Naive thymus-derived CD4-positive, alpha-beta T cell (primary cell): Measurements from ENCODE around the gene CREB3. TPM values are rescaled to one million over a fixed set of nuclear protein-coding genes. Genes with fewer than 3 reads are reported as not detected.

Experiments used
- ATAC-seq: fragments of 150-1000 bp; cut with Tn5 transposase; 2 replicates; pipeline ENCODE4 v1.10.0; 2021; ENCODE audit warnings: mild to moderate bottlenecking, moderate library complexity
- CTCF ChIA-PET: fragments of 350-600 bp; sonication (Branson Sonifier 250); formaldehyde crosslinking; loops from one replicate; lab custom pipeline; 2021; ENCODE audit warnings: antibody characterized with exemption; lab: Charles Lee
- POLR2A ChIA-PET: fragments of 350-600 bp; sonication (Branson Sonifier 250); formaldehyde crosslinking; loops from one replicate; lab custom pipeline; 2021; ENCODE audit warnings: antibody characterized with exemption, inconsistent platforms; lab: Charles Lee
- DNase-seq, 9 donors: peaks; one replicate each; pipeline versions ENCODE4 v3.0.0 to v3.0.0-alpha.2; 2020 to 2022; ENCODE audit warnings: mixed read lengths in 1 of 9
- H3K27ac ChIP-seq: one replicate; pipeline ENCODE4 v1.7.0; 2013; ENCODE audit warnings: mild to moderate bottlenecking, low read depth, low read length, moderate library complexity
- H3K27me3 ChIP-seq, 2 donors: one replicate each; pipeline ENCODE4 v1.7.0; 2013; ENCODE audit warnings: low read length in 2 of 2, mild to moderate bottlenecking in 2 of 2, moderate library complexity in 2 of 2; ENCODE audit not compliant: control insufficient read depth in 2 of 2, insufficient read depth in 2 of 2
- H3K36me3 ChIP-seq, 3 experiments: 1 replicate in 2 of 3; 2 replicates in 1 of 3; pipeline ENCODE4 v1.7.0; 2013; ENCODE audit warnings: low read length in 3 of 3, mild to moderate bottlenecking in 3 of 3, moderate library complexity in 1 of 3; ENCODE audit not compliant: insufficient read depth in 3 of 3, control insufficient read depth in 2 of 3
- H3K4me1 ChIP-seq, 2 donors: one replicate each; pipeline ENCODE4 v1.7.0; 2013; ENCODE audit warnings: low read length in 2 of 2, mild to moderate bottlenecking in 2 of 2, moderate library complexity in 1 of 2; ENCODE audit not compliant: control insufficient read depth in 2 of 2, insufficient read depth in 2 of 2
- H3K4me3 ChIP-seq: 2 replicates; pipeline ENCODE4 v1.7.0; 2013; ENCODE audit warnings: mild to moderate bottlenecking, low read length
- H3K9me3 ChIP-seq, 3 experiments: 1 replicate in 2 of 3; 2 replicates in 1 of 3; pipeline ENCODE4 v1.7.0; 2013; ENCODE audit warnings: low read length in 3 of 3; ENCODE audit not compliant: control insufficient read depth in 2 of 3
- H3K27ac Mint-ChIP-seq, 9 donors: one replicate each; pipeline ENCODE4 v1.8.0; 2020 to 2022; ENCODE audit warnings: mixed read lengths in 9 of 9, mild to moderate bottlenecking in 8 of 9, moderate library complexity in 5 of 9, inconsistent platforms in 2 of 9
- H3K27me3 Mint-ChIP-seq, 5 donors: one replicate each; pipeline ENCODE4 v1.8.0; 2021 to 2022; ENCODE audit warnings: mixed read lengths in 5 of 5, mild to moderate bottlenecking in 1 of 5
- H3K36me3 Mint-ChIP-seq, 5 donors: one replicate each; pipeline ENCODE4 v1.8.0; 2020 to 2022; ENCODE audit warnings: mixed read lengths in 5 of 5, mild to moderate bottlenecking in 3 of 5, inconsistent platforms in 1 of 5
- H3K4me1 Mint-ChIP-seq, 7 donors: one replicate each; pipeline ENCODE4 v1.8.0; 2020 to 2022; ENCODE audit warnings: mixed read lengths in 7 of 7, mild to moderate bottlenecking in 3 of 7, inconsistent platforms in 1 of 7
- H3K4me3 Mint-ChIP-seq, 10 donors: one replicate each; pipeline ENCODE4 v1.8.0; 2020 to 2022; ENCODE audit warnings: mild to moderate bottlenecking in 10 of 10, mixed read lengths in 10 of 10, moderate library complexity in 6 of 10, inconsistent platforms in 2 of 10
- H3K9me3 Mint-ChIP-seq, 11 donors: one replicate each; pipeline ENCODE4 v1.8.0; 2020 to 2022; ENCODE audit warnings: mixed read lengths in 11 of 11, mild to moderate bottlenecking in 4 of 11, inconsistent platforms in 1 of 11, moderate library complexity in 1 of 11
- intact Hi-C, 2 donors: fragments of 100-400 bp; cut with micrococcal nuclease; formaldehyde crosslinking; loops; one replicate each; pipeline ENCODE4 v1.15.1; 2023
- polyA plus RNA-seq, 2 donors: library from polyadenylated mRNA; unstranded; fragments of 300-500 nt; fragmentation: Illumina TruSeq; gene quantifications; one replicate each; pipeline ENCODE4 v1.2.3, GENCODE V29; 2021
- total RNA-seq, 6 experiments: library from RNA in 5 of 6; stranded (reverse) in 5 of 6; gene quantifications; 1 replicate in 5 of 6; 2 replicates in 1 of 6; pipeline ENCODE4 v1.2.3 and lab custom pipeline; 2021 to 2026

Gene CREB3
- total and polyA plus RNA-seq, 7 experiments from 2014 or later, result 13.4 to 40.2 (median 21.6) TPM

DNA sequence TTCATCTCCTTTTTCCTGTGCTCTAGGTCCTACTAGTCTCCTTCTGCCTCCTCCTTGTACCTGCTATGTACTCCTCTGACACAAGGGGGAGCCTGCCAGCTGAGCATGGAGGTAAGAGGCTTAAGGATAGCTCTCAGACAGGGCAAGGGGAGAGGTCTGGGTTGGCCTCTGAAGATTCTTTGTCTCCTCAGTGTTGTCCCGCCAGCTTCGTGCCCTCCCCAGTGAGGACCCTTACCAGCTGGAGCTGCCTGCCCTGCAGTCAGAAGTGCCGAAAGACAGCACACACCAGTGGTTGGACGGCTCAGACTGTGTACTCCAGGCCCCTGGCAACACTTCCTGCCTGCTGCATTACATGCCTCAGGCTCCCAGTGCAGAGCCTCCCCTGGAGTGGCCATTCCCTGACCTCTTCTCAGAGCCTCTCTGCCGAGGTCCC lies 3.8 kb downstream of the CREB3 start:
- no peaks in the 10 kb centered on the region for H3K27me3 ChIP-seq
- H3K36me3 ChIP-seq, result peaks cover 5 to 60% (median 8%) of the 10 kb centered on the region in 3 experiments
- DNase-seq (peak; percentile 27 to 75 (median 73)), ATAC-seq (peak; percentile 28)
- H3K9me3 Mint-ChIP-seq, result peaks cover 0 to 2% (median 0%) of the 10 kb centered on the region in 11 donors
- H3K9me3 ChIP-seq, result no peaks in the 10 kb centered on the region
- H3K27ac Mint-ChIP-seq, result peak overlapping the region in 6 of 9 donors; percentile 1 to 81 (median 29)
- no peak overlapping the region for H3K27ac ChIP-seq
- intact Hi-C loops, result loop anchor here (1.0 to 10.0 kb wide), 8 partner anchors 12 to 1071 kb away; partner anchors contain the start of genes CCL27 (in 1 of the 2), GBA2 (in 1 of the 2) and RGP1 (in 1 of the 2)
- H3K4me1 Mint-ChIP-seq, result peaks cover 17 to 34% (median 22%) of the 10 kb centered on the region in 7 donors
- peaks cover 0 to 20% (median 14%) of the 10 kb centered on the region in 5 donors for H3K36me3 Mint-ChIP-seq
- peak overlapping the region in 1 of 10 donors; percentile 56 for H3K4me3 Mint-ChIP-seq
- ChIA-PET CTCF (interaction anchor here (0.6 to 5.6 kb wide), 15 partner anchors 11 to 146 kb away, joined by 3 to 61 read pairs (median 4); partner anchors contain the start of genes GBA2 and RGP1), POLR2A (interaction anchor here (0.6 to 7.2 kb wide), 6 partner anchors 10 to 88 kb away, joined by 3 to 89 read pairs (median 6); partner anchors contain the start of genes GBA2, RGP1 and SIT1)
- no peak overlapping the region for H3K4me3 ChIP-seq
- peaks cover 18 to 22% of the 10 kb centered on the region in 2 donors for H3K4me1 ChIP-seq
- H3K27me3 Mint-ChIP-seq, result no peaks in the 10 kb centered on the region

- Mint-ChIP-seq H3K9me3 (peaks cover 0 to 2% (median 0%) of the 10 kb centered on the region in 11 donors), H3K27ac (peak overlapping the region in 1 of 9 donors; percentile 55), H3K4me1 (peaks cover 20 to 41% (median 28%) of the 10 kb centered on the region in 7 donors), H3K4me3 (no peak overlapping the region), H3K36me3 (peaks cover 0 to 20% (median 13%) of the 10 kb centered on the region in 5 donors), H3K27me3 (no peaks in the 10 kb centered on the region)
- intact Hi-C loops, result loop anchor here in 1 of 2 donors (10.0 kb wide), 2 partner anchors 252 to 1072 kb away; partner anchors contain the start of gene CCL27
- ATAC-seq, result no peak
- DNase-seq, result no peak
- POLR2A ChIA-PET, result interaction anchor here (2.3 to 7.2 kb wide), 3 partner anchors 12 to 89 kb away, joined by 8 to 89 read pairs (median 24); partner anchors contain the start of genes GBA2, RGP1 and SIT1
- H3K36me3 ChIP-seq, result peaks cover 5 to 68% (median 8%) of the 10 kb centered on the region in 3 experiments
- H3K27ac ChIP-seq, result no peak overlapping the region
- no peaks in the 10 kb centered on the region for H3K9me3 ChIP-seq
- H3K4me1 ChIP-seq, result peaks cover 18 to 21% of the 10 kb centered on the region in 2 donors
- CTCF ChIA-PET, result interaction anchor here (0.9 to 5.6 kb wide), 6 partner anchors 11 to 145 kb away, joined by 3 to 61 read pairs (median 4); partner anchors contain the start of genes GBA2 and RGP1
- no peaks in the 10 kb centered on the region for H3K27me3 ChIP-seq
- no peak overlapping the region for H3K4me3 ChIP-seq
Observed at GRCh38 chr9:35737143-35737542, 4.7 kb downstream of the CREB3 start.

DNA sequence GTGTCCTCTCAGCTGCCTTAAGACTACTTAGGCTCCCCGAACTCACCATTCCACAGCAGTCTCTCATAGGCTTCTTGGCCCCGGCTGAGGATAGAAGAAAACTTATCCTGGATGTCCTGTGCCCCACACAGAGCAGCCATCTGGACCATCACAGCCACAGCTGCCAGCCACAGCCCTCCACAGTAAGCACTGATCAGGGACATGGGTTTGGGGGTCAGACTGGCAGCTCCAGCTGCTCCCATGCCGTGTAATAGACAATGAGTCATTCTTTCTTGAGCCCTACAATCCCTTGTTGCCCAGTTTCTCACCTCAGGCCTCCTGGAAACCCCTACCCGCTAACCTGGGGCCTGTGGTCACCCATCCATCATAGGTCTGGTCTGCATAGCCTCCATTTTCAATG lies 5.7 kb downstream of the CREB3 start:
- CTCF ChIA-PET, result interaction anchor here (1.0 to 5.6 kb wide), 5 partner anchors 9 to 88 kb away, joined by 3 to 61 read pairs (median 3); partner anchors contain the start of genes GBA2 and RGP1
- Histone ChIP-seq H3K27me3 (no peaks in the 10 kb centered on the region), H3K9me3 (no peaks in the 10 kb centered on the region), H3K4me3 (no peak overlapping the region), H3K4me1 (peaks cover 13 to 15% of the 10 kb centered on the region in 2 donors), H3K36me3 (peaks cover 5 to 74% (median 8%) of the 10 kb centered on the region in 3 experiments), H3K27ac (no peak overlapping the region)
- POLR2A ChIA-PET, result interaction anchor here (1.6 kb wide), 1 partner anchor 10 kb away, joined by 5 read pairs; the partner anchor contains the start of genes GBA2 and RGP1
- Mint-ChIP-seq H3K36me3 (peaks cover 2 to 20% (median 17%) of the 10 kb centered on the region in 5 donors), H3K9me3 (peaks cover 0 to 2% (median 0%) of the 10 kb centered on the region in 11 donors), H3K4me3 (no peak overlapping the region), H3K4me1 (peaks cover 20 to 41% (median 30%) of the 10 kb centered on the region in 7 donors), H3K27me3 (no peaks in the 10 kb centered on the region), H3K27ac (peak overlapping the region in 1 of 9 donors; percentile 11)
- intact Hi-C loops, result loop anchor here in 1 of 2 donors (10.0 kb wide), 2 partner anchors 253 to 1073 kb away; partner anchors contain the start of gene CCL27
- DNase-seq (no peak), ATAC-seq (no peak)

DNA sequence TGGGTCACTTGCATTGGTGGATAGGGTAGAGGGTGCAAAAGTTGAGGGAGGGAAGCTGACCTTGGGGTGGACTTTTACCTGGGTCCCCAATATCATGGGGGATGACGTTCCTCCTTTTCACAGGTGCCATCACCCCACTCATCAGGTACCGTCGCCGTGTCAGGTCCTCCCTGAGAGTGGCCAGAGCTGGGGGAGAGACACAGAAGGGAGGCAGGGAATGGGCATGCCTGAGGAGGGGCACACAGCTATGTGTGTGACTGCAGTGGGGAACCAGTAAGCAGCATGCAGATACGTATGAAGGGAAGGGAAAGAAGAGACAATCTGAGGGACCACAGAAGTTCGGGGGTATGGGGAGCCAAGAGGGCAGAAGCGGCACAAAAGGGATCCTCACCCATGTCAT lies 6.5 kb downstream of the CREB3 start:
- Mint-ChIP-seq H3K36me3 (peaks cover 7 to 27% (median 21%) of the 10 kb centered on the region in 5 donors), H3K27ac (peak overlapping the region in 1 of 9 donors; percentile 36), H3K27me3 (no peaks in the 10 kb centered on the region), H3K9me3 (peaks cover 0 to 2% (median 0%) of the 10 kb centered on the region in 11 donors), H3K4me3 (no peak overlapping the region), H3K4me1 (peaks cover 22 to 44% (median 26%) of the 10 kb centered on the region in 7 donors)
- Histone ChIP-seq H3K27me3 (no peaks in the 10 kb centered on the region), H3K27ac (no peak overlapping the region), H3K4me1 (peaks cover 6 to 8% of the 10 kb centered on the region in 2 donors), H3K4me3 (no peak overlapping the region), H3K36me3 (peaks cover 5 to 82% (median 8%) of the 10 kb centered on the region in 3 experiments), H3K9me3 (no peaks in the 10 kb centered on the region)
- DNase-seq (no peak), ATAC-seq (no peak)
- ChIA-PET POLR2A (interaction anchor here (0.8 to 1.6 kb wide), 3 partner anchors 10 to 15 kb away, joined by 3 to 5 read pairs (median 4); partner anchors contain the start of genes GBA2, MSMP and RGP1), CTCF (interaction anchor here (0.6 to 5.6 kb wide), 5 partner anchors 9 to 227 kb away, joined by 3 to 61 read pairs (median 3); partner anchors contain the start of genes GBA2 and RGP1)
- intact Hi-C loops, result loop anchor here in 1 of 2 donors (10.0 kb wide), 2 partner anchors 254 to 1074 kb away; partner anchors contain the start of gene CCL27

DNA sequence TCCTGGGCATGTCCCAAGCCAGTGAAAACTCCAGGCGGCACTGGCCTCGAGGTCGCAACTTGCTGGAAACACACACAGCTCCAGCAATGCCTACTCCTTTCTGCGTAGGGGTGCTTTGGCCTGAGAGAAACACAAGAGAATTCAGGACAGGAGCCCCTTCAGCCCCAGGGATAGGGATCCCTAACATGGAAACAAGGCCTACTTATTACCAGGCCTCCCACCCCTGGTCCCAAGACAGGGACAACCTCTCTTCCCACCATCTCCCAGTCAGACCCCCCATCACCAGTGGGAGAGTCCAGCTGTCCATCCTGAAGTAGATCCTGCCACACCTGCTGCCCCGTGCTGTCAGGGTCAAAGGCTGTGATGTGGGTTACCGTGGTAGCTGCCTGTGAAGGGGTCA lies 7.8 kb downstream of the CREB3 start:
- peaks cover 0 to 2% (median 0%) of the 10 kb centered on the region in 11 donors for H3K9me3 Mint-ChIP-seq
- POLR2A ChIA-PET, result interaction anchor here (0.7 to 1.0 kb wide), 2 partner anchors 10 to 11 kb away, joined by 3 read pairs; no protein-coding TSS in a partner anchor
- Histone ChIP-seq H3K36me3 (peaks cover 0 to 87% (median 8%) of the 10 kb centered on the region in 3 experiments), H3K27me3 (no peaks in the 10 kb centered on the region), H3K4me1 (no peaks in the 10 kb centered on the region), H3K27ac (no peak overlapping the region), H3K4me3 (no peak overlapping the region), H3K9me3 (no peaks in the 10 kb centered on the region)
- peaks cover 16 to 42% (median 25%) of the 10 kb centered on the region in 7 donors for H3K4me1 Mint-ChIP-seq
- intact Hi-C loops, result no loop called here
- CTCF ChIA-PET, result interaction anchor here (0.8 kb wide), 1 partner anchor 142 kb away, joined by 3 read pairs; no protein-coding TSS in a partner anchor
- no peak overlapping the region for H3K27ac Mint-ChIP-seq
- peaks cover 5 to 25% (median 20%) of the 10 kb centered on the region in 5 donors for H3K36me3 Mint-ChIP-seq
- H3K27me3 Mint-ChIP-seq, result no peaks in the 10 kb centered on the region
- no peak for ATAC-seq
- H3K4me3 Mint-ChIP-seq, result no peak overlapping the region
- DNase-seq, result no peak

DNA sequence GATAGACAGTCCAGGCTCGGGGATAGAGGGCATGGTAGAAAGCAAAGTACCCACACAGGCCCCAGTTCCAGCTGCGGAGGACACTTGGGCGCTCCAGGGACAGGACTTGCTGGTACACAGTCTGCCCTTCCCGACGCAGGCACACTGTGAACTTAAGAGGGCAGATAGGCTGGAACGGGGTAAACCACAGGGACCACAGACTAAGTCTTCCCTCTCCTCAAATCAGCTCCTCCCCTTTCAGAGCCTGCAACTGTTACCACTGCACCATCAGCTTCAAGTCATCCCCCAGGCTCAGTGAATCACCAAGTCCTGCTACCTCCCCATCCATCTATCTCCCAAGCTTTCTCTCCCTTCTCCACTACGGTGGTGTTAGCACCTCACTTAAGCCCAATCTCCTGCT lies 9.3 kb downstream of the CREB3 start:
- Histone ChIP-seq H3K9me3 (no peaks in the 10 kb centered on the region), H3K4me3 (no peak overlapping the region), H3K27ac (no peak overlapping the region), H3K27me3 (no peaks in the 10 kb centered on the region), H3K4me1 (peaks cover 7 to 9% of the 10 kb centered on the region in 2 donors), H3K36me3 (peaks cover 0 to 78% (median 8%) of the 10 kb centered on the region in 3 experiments)
- intact Hi-C loops, result no loop called here
- ATAC-seq (no peak), DNase-seq (peak in 1 of 9 donors; percentile 1)
- Mint-ChIP-seq H3K4me3 (peak overlapping the region in 1 of 10 donors; percentile 2), H3K27me3 (no peaks in the 10 kb centered on the region), H3K9me3 (peaks cover 0 to 2% (median 0%) of the 10 kb centered on the region in 11 donors), H3K4me1 (peaks cover 24 to 45% (median 34%) of the 10 kb centered on the region in 7 donors), H3K36me3 (peaks cover 0 to 31% (median 14%) of the 10 kb centered on the region in 5 donors), H3K27ac (peak overlapping the region in 4 of 9 donors; percentile 6 to 82 (median 65))
- ChIA-PET CTCF (interaction anchor here (1.1 to 1.3 kb wide), 2 partner anchors 9 to 15 kb away, joined by 3 read pairs; partner anchors contain the start of gene CREB3), POLR2A (interaction anchor here (1.1 kb wide), 1 partner anchor 11 kb away, joined by 3 read pairs; no protein-coding TSS in a partner anchor)
